Fibroblast of lung (primary cell): ENCODE measurements around the gene P2RY13. TPM values are rescaled to one million over a fixed set of nuclear protein-coding genes. Genes with fewer than 3 reads are reported as not detected.

Source experiments
- DNase-seq, 2 donors: peaks; one replicate each; pipeline versions ENCODE4 v3.0.0 to v3.0.0-alpha.2; 2010; ENCODE audit warnings: low read depth in 2 of 2
- H2AFZ ChIP-seq: 2 replicates; pipeline ENCODE4 v1.5.1; 2012; ENCODE audit warnings: low read length, control low read depth, inconsistent platforms
- H3K27ac ChIP-seq: 2 replicates; pipeline ENCODE4 v1.5.1; 2011; ENCODE audit warnings: low read length, control low read depth; ENCODE audit not compliant: insufficient read depth
- H3K27me3 ChIP-seq: 2 replicates; pipeline ENCODE4 v1.5.1; 2011; ENCODE audit warnings: mild to moderate bottlenecking, low read length; ENCODE audit not compliant: control insufficient read depth, insufficient read depth
- H3K36me3 ChIP-seq: 2 replicates; pipeline ENCODE4 v1.5.1; 2011; ENCODE audit warnings: low read length; ENCODE audit not compliant: control insufficient read depth, insufficient read depth
- H3K4me1 ChIP-seq: 2 replicates; pipeline ENCODE4 v1.5.1; 2011; ENCODE audit warnings: low read length; ENCODE audit not compliant: control insufficient read depth, insufficient read depth; ENCODE audit errors: extremely low read depth
- H3K4me2 ChIP-seq: 2 replicates; pipeline ENCODE4 v1.5.1; 2011; ENCODE audit warnings: low read length, control low read depth; ENCODE audit not compliant: insufficient read depth; ENCODE audit errors: extremely low read depth
- H3K4me3 ChIP-seq, 4 experiments: fragments of 200-600 bp in 1 of 4; sonication (generic) in 1 of 4; replicated peaks in 1 of 4; 2 replicates each; pipeline ENCODE4 v1.5.1; 2011 to 2016; ENCODE audit warnings: low read length in 4 of 4, low read depth in 3 of 4, mild to moderate bottlenecking in 3 of 4, control low read depth in 2 of 4, inconsistent platforms in 1 of 4, mixed read lengths in 1 of 4; ENCODE audit not compliant: insufficient read depth in 1 of 4; ENCODE audit errors: control extremely low read depth in 1 of 4
- H3K79me2 ChIP-seq: 2 replicates; pipeline ENCODE4 v1.5.1; 2012; ENCODE audit warnings: mild to moderate bottlenecking, low read length, inconsistent platforms; ENCODE audit not compliant: control insufficient read depth, insufficient read depth
- H3K9ac ChIP-seq: 2 replicates; pipeline ENCODE4 v1.5.1; 2011; ENCODE audit warnings: mild to moderate bottlenecking, low read length, control low read depth; ENCODE audit not compliant: insufficient read depth
- H3K9me3 ChIP-seq: 2 replicates; pipeline ENCODE4 v1.5.1; 2012; ENCODE audit warnings: low read depth, low read length; ENCODE audit not compliant: control insufficient read depth, insufficient read depth
- H4K20me1 ChIP-seq: 2 replicates; pipeline ENCODE4 v1.5.1; 2011; ENCODE audit warnings: low read length; ENCODE audit not compliant: control insufficient read depth, insufficient read depth; ENCODE audit errors: extremely low read depth
- CTCF ChIP-seq, 2 donors: IDR thresholded peaks in 1 of 2; conservative IDR thresholded peaks in 1 of 2; 1 replicate in 1 of 2; 2 replicates in 1 of 2; pipeline ENCODE4 v1.5.1; 2011 to 2012; ENCODE audit warnings: low read length in 2 of 2, control low read depth in 1 of 2, inconsistent platforms in 1 of 2, low read depth in 1 of 2, mild to moderate bottlenecking in 1 of 2
- EZH2 ChIP-seq: IDR thresholded peaks from 2 replicates; pipeline ENCODE4 v1.5.1; 2012; ENCODE audit warnings: low read length, control low read depth, mild to moderate bottlenecking; ENCODE audit errors: missing control alignments
- polyA plus RNA-seq, 2 donors: library from polyadenylated mRNA; depleted of rRNA in 1 of 2; stranded (reverse) in 1 of 2; unstranded in 1 of 2; fragments of >200 nt; gene quantifications; 2 replicates each; pipeline ENCODE4 v1.2.1, GENCODE V29; 2011 to 2012; ENCODE audit warnings: missing spikeins in 1 of 2
- total RNA-seq: library from RNA; depleted of rRNA; stranded (reverse); fragments of >200 nt; gene quantifications from 2 replicates; pipeline ENCODE4 v1.2.1, GENCODE V29; 2014

The P2RY13 gene
- total and polyA plus RNA-seq, 2 donors (not counting 1 experiment from before 2014, with no cell fraction given), result 0.03 TPM; not detected in 1

GRCh38 chr3:151321526-151321925 lies 7.8 kb downstream of the P2RY13 start:
- Histone ChIP-seq H3K9me3 (no peaks in the 10 kb centered on the region), H2AFZ (no peak overlapping the region), H3K4me1 (peaks cover 18% of the 10 kb centered on the region), H3K4me2 (no peak overlapping the region), H3K27ac (no peak overlapping the region), H3K36me3 (no peaks in the 10 kb centered on the region), H3K4me3 (no peak overlapping the region), H3K79me2 (no peaks in the 10 kb centered on the region), H3K9ac (no peak overlapping the region), H3K27me3 (no peaks in the 10 kb centered on the region), H4K20me1 (no peaks in the 10 kb centered on the region)
- TF ChIP-seq CTCF (conservative IDR thresholded peaks at IDR 0.05 in 1 of 2, IDR thresholded peaks at IDR 0.05 in 1 of 2; ENCODE audit: low read depth in 1 of 2, low read length in 2 of 2) (no peak), EZH2 (no peak)
- DNase-seq, result no peak

GRCh38 chr3:151320131-151320530 lies 9.2 kb downstream of the P2RY13 start:
- H3K4me1 ChIP-seq, result peaks cover 18% of the 10 kb centered on the region
- H2AFZ ChIP-seq, result no peak overlapping the region
- H3K9me3 ChIP-seq, result no peaks in the 10 kb centered on the region
- peak overlapping the region in 1 of 4 experiments; percentile 1 for H3K4me3 ChIP-seq
- H3K27me3 ChIP-seq, result no peaks in the 10 kb centered on the region
- peak overlapping the region; percentile 56 for H3K4me2 ChIP-seq
- H3K36me3 ChIP-seq, result no peaks in the 10 kb centered on the region
- peak overlapping the region; percentile 79 for H3K27ac ChIP-seq
- TF ChIP-seq CTCF (conservative IDR thresholded peaks at IDR 0.05 in 1 of 2, IDR thresholded peaks at IDR 0.05 in 1 of 2; ENCODE audit: low read depth in 1 of 2, low read length in 2 of 2) (no peak), EZH2 (no peak)
- no peaks in the 10 kb centered on the region for H4K20me1 ChIP-seq
- no peaks in the 10 kb centered on the region for H3K79me2 ChIP-seq
- peak in 1 of 2 donors; percentile 13 for DNase-seq
- H3K9ac ChIP-seq, result no peak overlapping the region

GRCh38 chr3:151319628-151320027 lies 9.7 kb downstream of the P2RY13 start:
- Histone ChIP-seq H3K9me3 (no peaks in the 10 kb centered on the region), H2AFZ (no peak overlapping the region), H3K79me2 (no peaks in the 10 kb centered on the region), H3K36me3 (no peaks in the 10 kb centered on the region), H3K4me2 (peak overlapping the region; percentile 56), H3K27me3 (no peaks in the 10 kb centered on the region), H3K27ac (peak overlapping the region; percentile 79), H3K4me1 (peaks cover 18% of the 10 kb centered on the region), H3K9ac (no peak overlapping the region), H4K20me1 (no peaks in the 10 kb centered on the region), H3K4me3 (peak overlapping the region in 1 of 4 experiments; percentile 1)
- DNase-seq, result peak; percentile 39 to 74
- no peak for TF ChIP-seq CTCF (conservative IDR thresholded peaks at IDR 0.05 in 1 of 2, IDR thresholded peaks at IDR 0.05 in 1 of 2; ENCODE audit: low read depth in 1 of 2, low read length in 2 of 2)
- TF ChIP-seq EZH2, result no peak
